HCT116 (cell line): Measurements from ENCODE around the gene BRIP1. TPM values are rescaled to one million over a fixed set of nuclear protein-coding genes. Genes with fewer than 3 reads are reported as not detected.

Experiments used
- ATAC-seq: fragments of 200-7000 bp; cut with Tn5 transposase; 2 replicates; pipeline ENCODE4 v1.9.1; 2020; ENCODE audit warnings: mild to moderate bottlenecking, moderate library complexity
- BruUV-seq: library from RNA; stranded (reverse); fragments of 400-500 nt; replicated peaks from 2 replicates; lab custom pipeline; 2021; lab: Mats Ljungman, UMichigan
- CTCF ChIA-PET: fragments of 300-600 bp; sonication (Branson Sonifier 250); formaldehyde crosslinking; loops from one replicate; lab custom pipeline; 2021; ENCODE audit warnings: antibody characterized with exemption; lab: Charles Lee
- POLR2A ChIA-PET: fragments of 300-600, 350-600 bp; sonication (Branson Sonifier 250); formaldehyde crosslinking; loops from one replicate; lab custom pipeline; 2021; ENCODE audit warnings: antibody characterized with exemption; lab: Charles Lee
- RAD21 ChIA-PET, 2 experiments: fragments of 300-600 bp; sonication (Branson Sonifier 250); formaldehyde crosslinking; loops; one replicate each; lab custom pipeline; 2023; ENCODE audit warnings: low total read pairs in 2 of 2; ENCODE audit not compliant: uncharacterized antibody in 2 of 2, unreplicated experiment in 2 of 2, low non-redundant PET in 1 of 2; lab: Charles Lee
- DNase-seq: peaks from one replicate; pipeline ENCODE4 v3.0.0-alpha.2; 2010; ENCODE audit warnings: low read depth, low spot score
- H2AFZ ChIP-seq: fragments of 200-600 bp; shearing (Covaris generic), sonication (generic); 2 replicates; pipeline ENCODE4 v1.6.1; 2017; ENCODE audit warnings: low read depth, mixed run types, mixed read lengths, antibody characterized with exemption, low read length; ENCODE audit not compliant: poor library complexity, severe bottlenecking
- H3K27ac ChIP-seq: 2 replicates; pipeline ENCODE4 v1.5.1; 2012; ENCODE audit warnings: low read depth, low read length
- H3K27me3 ChIP-seq: fragments of 200-600 bp; sonication (generic); 2 replicates; pipeline ENCODE4 v1.6.1; 2016; ENCODE audit warnings: mixed run types, low read length, mixed read lengths; ENCODE audit not compliant: insufficient read depth
- H3K36me3 ChIP-seq, 2 experiments: fragments of 200-500 bp in 1 of 2; fragments of 200-600 bp in 1 of 2; sonication (Bioruptor generic) in 1 of 2; sonication (generic) in 1 of 2; 2 replicates each; pipeline versions ENCODE4 v1.5.1 to v1.6.1; 2014 to 2016; ENCODE audit warnings: low read length in 2 of 2, inconsistent platforms in 1 of 2, mixed read lengths in 1 of 2, mixed run types in 1 of 2; ENCODE audit not compliant: insufficient read depth in 2 of 2, control insufficient read depth in 1 of 2
- H3K4me1 ChIP-seq, 2 experiments: fragments of 200-600 bp in 1 of 2; sonication (generic) in 1 of 2; 2 replicates each; pipeline versions ENCODE4 v1.5.1 to v1.6.1; 2012 to 2017; ENCODE audit warnings: low read length in 2 of 2, inconsistent platforms in 1 of 2, mild to moderate bottlenecking in 1 of 2, mixed read lengths in 1 of 2, mixed run types in 1 of 2, moderate library complexity in 1 of 2; ENCODE audit not compliant: insufficient read depth in 2 of 2, control insufficient read depth in 1 of 2
- H3K4me2 ChIP-seq: fragments of 200-600 bp; sonication (generic); 2 replicates; pipeline ENCODE4 v1.6.1; 2017; ENCODE audit warnings: mixed run types, low read length, mixed read lengths
- H3K4me3 ChIP-seq, 2 experiments: fragments of 200-600 bp in 1 of 2; sonication (generic) in 1 of 2; replicated peaks in 1 of 2; 2 replicates each; pipeline ENCODE4 v1.5.1; 2011 to 2016; ENCODE audit warnings: low read length in 2 of 2, control low read depth in 1 of 2, low read depth in 1 of 2, mild to moderate bottlenecking in 1 of 2, mixed read lengths in 1 of 2, mixed run types in 1 of 2
- H3K79me2 ChIP-seq: fragments of 200-600 bp; sonication (generic); 2 replicates; pipeline ENCODE4 v1.6.1; 2017; ENCODE audit warnings: mild to moderate bottlenecking, mixed run types, low read length, moderate library complexity, mixed read lengths; ENCODE audit not compliant: insufficient read depth
- H3K9ac ChIP-seq: fragments of 200-600 bp; sonication (generic); 2 replicates; pipeline ENCODE4 v1.6.1; 2016; ENCODE audit warnings: low read length, mixed read lengths
- H3K9me2 ChIP-seq: fragments of 200-600 bp; sonication (generic), shearing (Covaris generic); 2 replicates; pipeline ENCODE4 v1.6.1; 2017; ENCODE audit warnings: mixed run types, mild to moderate bottlenecking, moderate library complexity; ENCODE audit not compliant: insufficient read depth
- H3K9me3 ChIP-seq, 2 experiments: fragments of 200-500 bp in 1 of 2; fragments of 200-600 bp in 1 of 2; sonication (Bioruptor generic) in 1 of 2; sonication (generic) in 1 of 2; 2 replicates each; pipeline ENCODE4 v1.6.1; 2014 to 2017; ENCODE audit warnings: low read length in 2 of 2, mixed read lengths in 2 of 2, inconsistent platforms in 1 of 2, low read depth in 1 of 2, mild to moderate bottlenecking in 1 of 2, mixed run types in 1 of 2, moderate library complexity in 1 of 2; ENCODE audit not compliant: control insufficient read depth in 1 of 2, insufficient read depth in 1 of 2
- H4K20me1 ChIP-seq: fragments of 200-600 bp; sonication (generic), shearing (Covaris generic); 2 replicates; pipeline ENCODE4 v1.6.1; 2017; ENCODE audit warnings: mixed run types, mild to moderate bottlenecking, moderate library complexity; ENCODE audit not compliant: insufficient read depth
- EGR1 ChIP-seq: IDR thresholded peaks from 2 replicates; pipeline ENCODE4 v1.6.1; 2012; ENCODE audit warnings: low read depth
- POLR2AphosphoS5 ChIP-seq: IDR thresholded peaks from 2 replicates; pipeline ENCODE4 v1.6.1; 2011; ENCODE audit warnings: mild to moderate bottlenecking, low read depth, low read length, moderate library complexity
- RAD21 ChIP-seq: IDR thresholded peaks from 2 replicates; pipeline ENCODE4 v1.6.1; 2012; ENCODE audit warnings: low read depth, mild to moderate bottlenecking
- SIN3A ChIP-seq: IDR thresholded peaks from 2 replicates; pipeline ENCODE4 v1.6.1; 2012; ENCODE audit warnings: low read depth
- YY1 ChIP-seq: IDR thresholded peaks from 2 replicates; pipeline ENCODE4 v1.6.1; 2011; ENCODE audit warnings: low read length, low read depth, moderate library complexity, mild to moderate bottlenecking; ENCODE audit not compliant: insufficient replicate concordance; ENCODE audit errors: extremely low read depth
- intact Hi-C: fragments of 100-400 bp; cut with micrococcal nuclease; formaldehyde crosslinking; loops from 2 replicates; pipeline ENCODE4 v1.10.0; 2022
- total RNA-seq: library from RNA; stranded (reverse); gene quantifications from one replicate; pipeline ENCODE4 v1.2.1, GENCODE V29; 2021; ENCODE audit not compliant: unreplicated experiment
- TF ChIP-seq, protein P1 (sequence below): IDR thresholded peaks from 2 replicates; pipeline ENCODE4 v1.6.1; 2012; ENCODE audit warnings: low read depth
- TF ChIP-seq, protein P2 (sequence below): IDR thresholded peaks from 2 replicates; pipeline ENCODE4 v1.6.1; 2012

BRIP1 gene
- total RNA-seq, 1 experiment from 2014 or later = 22.2 TPM

DNA sequence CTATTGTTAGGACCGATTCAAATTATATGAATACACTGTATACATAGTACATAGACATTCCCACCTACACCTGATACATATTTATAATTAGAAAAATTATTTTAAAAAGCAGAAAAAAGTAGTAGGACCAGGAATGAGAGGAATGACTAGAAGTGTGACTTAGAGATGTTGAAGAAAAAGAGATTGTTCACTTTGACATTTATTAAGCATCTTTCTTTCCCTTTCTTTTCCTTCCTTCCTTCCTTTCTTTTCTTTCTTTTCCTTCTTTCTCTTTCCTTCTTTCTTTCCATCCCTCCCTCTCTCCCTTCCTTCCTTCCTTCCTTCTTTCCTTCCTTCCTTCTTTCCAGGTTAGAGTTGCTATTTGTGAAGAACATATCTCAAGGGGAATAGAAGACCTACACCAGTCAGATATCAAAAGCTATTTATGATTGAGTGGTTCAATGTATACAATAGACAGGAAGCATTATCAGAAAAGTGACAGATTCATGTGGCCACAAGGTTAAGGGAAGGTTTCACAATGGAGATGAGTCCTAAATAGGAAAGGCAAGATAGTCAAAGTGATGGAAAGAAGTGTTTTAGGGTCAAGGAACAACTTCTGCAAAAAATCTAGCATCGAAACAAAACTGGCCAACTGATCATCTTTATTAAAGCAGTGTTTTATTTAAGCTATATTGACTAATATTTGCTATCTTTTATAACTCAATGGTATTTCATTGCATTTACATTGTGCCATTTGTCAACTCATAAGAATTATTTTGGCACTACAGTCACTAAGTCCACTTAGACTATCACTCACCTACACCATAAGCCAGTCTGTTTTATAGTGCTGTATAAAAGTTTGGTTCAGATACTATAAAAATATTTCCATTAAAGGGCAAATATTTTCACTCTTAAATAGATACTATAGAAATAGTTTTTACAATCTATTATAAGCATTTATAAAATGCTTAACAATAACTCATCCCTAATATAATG lies 218.2 kb downstream of the BRIP1 start:
- TF ChIP-seq, protein P1, sequence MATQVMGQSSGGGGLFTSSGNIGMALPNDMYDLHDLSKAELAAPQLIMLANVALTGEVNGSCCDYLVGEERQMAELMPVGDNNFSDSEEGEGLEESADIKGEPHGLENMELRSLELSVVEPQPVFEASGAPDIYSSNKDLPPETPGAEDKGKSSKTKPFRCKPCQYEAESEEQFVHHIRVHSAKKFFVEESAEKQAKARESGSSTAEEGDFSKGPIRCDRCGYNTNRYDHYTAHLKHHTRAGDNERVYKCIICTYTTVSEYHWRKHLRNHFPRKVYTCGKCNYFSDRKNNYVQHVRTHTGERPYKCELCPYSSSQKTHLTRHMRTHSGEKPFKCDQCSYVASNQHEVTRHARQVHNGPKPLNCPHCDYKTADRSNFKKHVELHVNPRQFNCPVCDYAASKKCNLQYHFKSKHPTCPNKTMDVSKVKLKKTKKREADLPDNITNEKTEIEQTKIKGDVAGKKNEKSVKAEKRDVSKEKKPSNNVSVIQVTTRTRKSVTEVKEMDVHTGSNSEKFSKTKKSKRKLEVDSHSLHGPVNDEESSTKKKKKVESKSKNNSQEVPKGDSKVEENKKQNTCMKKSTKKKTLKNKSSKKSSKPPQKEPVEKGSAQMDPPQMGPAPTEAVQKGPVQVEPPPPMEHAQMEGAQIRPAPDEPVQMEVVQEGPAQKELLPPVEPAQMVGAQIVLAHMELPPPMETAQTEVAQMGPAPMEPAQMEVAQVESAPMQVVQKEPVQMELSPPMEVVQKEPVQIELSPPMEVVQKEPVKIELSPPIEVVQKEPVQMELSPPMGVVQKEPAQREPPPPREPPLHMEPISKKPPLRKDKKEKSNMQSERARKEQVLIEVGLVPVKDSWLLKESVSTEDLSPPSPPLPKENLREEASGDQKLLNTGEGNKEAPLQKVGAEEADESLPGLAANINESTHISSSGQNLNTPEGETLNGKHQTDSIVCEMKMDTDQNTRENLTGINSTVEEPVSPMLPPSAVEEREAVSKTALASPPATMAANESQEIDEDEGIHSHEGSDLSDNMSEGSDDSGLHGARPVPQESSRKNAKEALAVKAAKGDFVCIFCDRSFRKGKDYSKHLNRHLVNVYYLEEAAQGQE = no peak
- TF ChIP-seq SIN3A (no peak), POLR2AphosphoS5 (no peak), RAD21 (no peak), EGR1 (no peak), YY1 (no peak)
- TF ChIP-seq, protein P2, sequence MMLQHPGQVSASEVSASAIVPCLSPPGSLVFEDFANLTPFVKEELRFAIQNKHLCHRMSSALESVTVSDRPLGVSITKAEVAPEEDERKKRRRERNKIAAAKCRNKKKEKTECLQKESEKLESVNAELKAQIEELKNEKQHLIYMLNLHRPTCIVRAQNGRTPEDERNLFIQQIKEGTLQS = no peak
- no peak for ATAC-seq
- no peak for DNase-seq
- Histone ChIP-seq H3K4me1 (no peaks in the 10 kb centered on the region), H3K9ac (no peak overlapping the region), H3K27ac (no peak overlapping the region), H3K79me2 (no peaks in the 10 kb centered on the region), H4K20me1 (no peaks in the 10 kb centered on the region), H2AFZ (no peak overlapping the region), H3K4me2 (no peak overlapping the region), H3K36me3 (no peaks in the 10 kb centered on the region), H3K27me3 (no peaks in the 10 kb centered on the region), H3K9me3 (no peaks in the 10 kb centered on the region), H3K9me2 (no peaks in the 10 kb centered on the region), H3K4me3 (no peak overlapping the region)
- RAD21 ChIA-PET = no interaction called here
- no TSS peak for BruUV-seq
- POLR2A ChIA-PET = no interaction called here
- CTCF ChIA-PET = interaction anchor here (0.6 to 1.9 kb wide), 2 partner anchors 353 to 464 kb away, joined by 5 to 6 read pairs; no protein-coding TSS in a partner anchor
- intact Hi-C loops = no loop called here
